GM12872 (cell line): ENCODE results near the gene NCAM2.
A peak's percentile ranks its signal among the peaks of the same experiment; 100 is the strongest.

ENCODE experiments used
- TF ChIP-seq, protein P1 (sequence below): IDR thresholded peaks from 3 replicates; pipeline ENCODE4 v1.5.1; 2011; ENCODE audit warnings: low read depth, mild to moderate bottlenecking, low read length, moderate library complexity; ENCODE audit not compliant: insufficient read depth

Gene NCAM2

DNA sequence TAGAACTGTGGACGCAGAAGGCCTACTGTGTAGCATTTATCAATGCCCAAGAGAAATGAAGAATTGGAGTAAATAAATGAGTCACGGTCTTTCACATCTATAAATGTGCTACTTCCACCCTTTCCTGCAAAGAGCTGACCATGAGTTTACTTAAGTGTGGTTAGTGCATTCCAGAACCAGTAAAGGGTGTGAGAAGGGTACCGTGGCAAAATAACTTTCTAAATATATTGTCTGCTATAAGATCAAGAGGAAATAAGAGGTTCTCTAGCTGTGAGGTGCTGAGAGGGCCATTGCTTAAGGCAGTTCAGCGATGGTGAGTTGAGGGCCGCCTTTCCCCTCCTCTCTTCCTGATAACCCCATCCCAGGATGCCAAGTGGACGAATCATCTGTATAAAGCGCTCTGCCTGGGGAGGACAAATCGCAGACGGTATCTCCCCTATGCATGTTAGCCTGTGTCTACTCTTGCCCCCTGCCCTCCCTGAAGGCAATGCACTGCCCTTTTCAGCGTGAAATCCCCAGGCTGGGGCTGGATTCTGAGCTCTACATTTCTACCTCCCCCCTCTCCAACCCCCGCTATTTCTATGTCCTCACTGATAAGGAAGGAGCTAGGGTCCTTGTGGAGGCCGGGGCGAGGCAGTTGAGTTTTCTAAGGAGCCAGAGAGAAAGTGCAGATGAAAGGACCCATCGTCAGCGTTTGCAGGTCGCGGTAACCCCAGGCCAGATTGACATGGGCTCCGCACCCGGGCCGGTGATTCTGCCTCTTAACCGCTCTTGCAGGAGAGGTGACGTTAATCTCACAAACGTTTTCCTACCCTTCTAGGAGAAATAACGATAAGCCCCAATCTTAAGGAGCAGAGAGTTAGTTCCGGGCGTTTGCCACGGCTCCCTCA lies 1.5 kb upstream of the NCAM2 start:
- TF ChIP-seq, protein P1, sequence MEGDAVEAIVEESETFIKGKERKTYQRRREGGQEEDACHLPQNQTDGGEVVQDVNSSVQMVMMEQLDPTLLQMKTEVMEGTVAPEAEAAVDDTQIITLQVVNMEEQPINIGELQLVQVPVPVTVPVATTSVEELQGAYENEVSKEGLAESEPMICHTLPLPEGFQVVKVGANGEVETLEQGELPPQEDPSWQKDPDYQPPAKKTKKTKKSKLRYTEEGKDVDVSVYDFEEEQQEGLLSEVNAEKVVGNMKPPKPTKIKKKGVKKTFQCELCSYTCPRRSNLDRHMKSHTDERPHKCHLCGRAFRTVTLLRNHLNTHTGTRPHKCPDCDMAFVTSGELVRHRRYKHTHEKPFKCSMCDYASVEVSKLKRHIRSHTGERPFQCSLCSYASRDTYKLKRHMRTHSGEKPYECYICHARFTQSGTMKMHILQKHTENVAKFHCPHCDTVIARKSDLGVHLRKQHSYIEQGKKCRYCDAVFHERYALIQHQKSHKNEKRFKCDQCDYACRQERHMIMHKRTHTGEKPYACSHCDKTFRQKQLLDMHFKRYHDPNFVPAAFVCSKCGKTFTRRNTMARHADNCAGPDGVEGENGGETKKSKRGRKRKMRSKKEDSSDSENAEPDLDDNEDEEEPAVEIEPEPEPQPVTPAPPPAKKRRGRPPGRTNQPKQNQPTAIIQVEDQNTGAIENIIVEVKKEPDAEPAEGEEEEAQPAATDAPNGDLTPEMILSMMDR: no peak

DNA sequence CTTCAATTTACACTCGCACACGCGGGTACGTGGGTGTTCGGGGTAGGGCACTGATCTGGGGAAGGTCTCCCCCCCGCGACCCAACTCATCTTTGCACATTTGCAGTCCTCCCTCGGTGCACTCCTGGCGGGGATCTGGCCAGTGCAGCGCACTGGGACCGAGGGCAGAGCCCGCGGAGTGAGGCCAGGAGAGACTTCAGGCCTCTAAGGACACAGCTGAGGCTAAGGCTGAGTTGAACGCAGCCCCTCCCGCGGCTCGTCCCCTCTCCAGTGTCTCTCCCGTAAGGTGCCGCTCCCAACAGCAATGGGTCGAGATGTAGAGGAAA lies 936 bp upstream of the NCAM2 start:
- TF ChIP-seq, protein P1: no peak

DNA sequence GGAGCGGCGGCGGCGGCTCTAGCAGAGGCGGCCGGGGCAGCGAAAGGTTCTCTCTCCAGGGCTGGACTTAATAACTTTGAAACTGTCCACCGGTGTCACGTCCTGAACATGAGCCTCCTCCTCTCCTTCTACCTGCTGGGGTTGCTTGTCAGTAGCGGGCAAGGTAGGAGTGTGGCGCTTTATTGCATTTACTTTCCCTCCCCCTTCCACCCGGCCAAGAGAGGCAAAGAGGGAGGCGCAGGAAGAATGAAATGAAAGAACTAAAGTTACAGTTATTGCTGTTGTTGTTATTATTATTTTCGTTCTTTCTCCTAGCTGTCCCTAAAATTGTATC lies 214 bp downstream of the NCAM2 start:
- TF ChIP-seq, protein P1: no peak

DNA sequence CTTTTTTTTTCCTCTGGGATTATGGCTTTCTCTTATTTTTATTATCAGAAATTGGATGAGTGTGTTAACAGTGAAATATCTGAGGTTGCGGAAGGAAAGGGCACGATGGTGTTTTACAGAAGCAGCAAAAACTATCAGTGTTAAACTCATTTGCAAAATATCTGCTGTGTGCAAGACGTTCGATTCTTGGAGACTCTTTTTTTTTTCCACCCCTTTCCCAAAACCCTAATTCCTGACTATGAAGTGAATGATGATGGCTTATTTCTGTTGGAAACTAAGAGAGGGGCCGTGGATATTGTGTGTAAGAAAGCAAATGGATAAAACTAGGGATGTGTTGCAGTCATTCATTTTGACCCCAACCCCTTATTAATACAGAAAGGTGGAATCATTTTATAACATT lies 677 bp downstream of the NCAM2 start:
- TF ChIP-seq, protein P1: no peak

DNA sequence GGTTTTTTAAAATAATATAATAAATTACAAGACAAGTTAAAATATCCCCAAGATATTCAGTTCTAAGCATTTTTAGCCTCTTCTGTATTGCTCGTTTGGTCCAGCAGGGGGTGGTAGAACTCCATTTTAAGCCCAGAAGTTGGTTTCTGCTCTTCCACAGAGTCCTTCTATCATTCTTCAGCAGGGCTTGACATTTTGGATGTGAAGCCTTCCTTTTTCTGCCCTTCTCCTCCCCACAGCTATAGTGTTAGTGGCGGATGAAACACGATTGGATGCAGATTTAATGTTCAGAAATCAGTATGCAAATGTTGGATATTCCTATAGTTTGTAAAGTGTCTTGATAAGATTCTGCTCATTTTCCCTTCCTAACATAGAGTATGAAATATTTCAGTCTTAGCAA lies 1.4 kb downstream of the NCAM2 start:
- TF ChIP-seq, protein P1: peak; percentile 26; the same call in 1 of the 3 replicates

DNA sequence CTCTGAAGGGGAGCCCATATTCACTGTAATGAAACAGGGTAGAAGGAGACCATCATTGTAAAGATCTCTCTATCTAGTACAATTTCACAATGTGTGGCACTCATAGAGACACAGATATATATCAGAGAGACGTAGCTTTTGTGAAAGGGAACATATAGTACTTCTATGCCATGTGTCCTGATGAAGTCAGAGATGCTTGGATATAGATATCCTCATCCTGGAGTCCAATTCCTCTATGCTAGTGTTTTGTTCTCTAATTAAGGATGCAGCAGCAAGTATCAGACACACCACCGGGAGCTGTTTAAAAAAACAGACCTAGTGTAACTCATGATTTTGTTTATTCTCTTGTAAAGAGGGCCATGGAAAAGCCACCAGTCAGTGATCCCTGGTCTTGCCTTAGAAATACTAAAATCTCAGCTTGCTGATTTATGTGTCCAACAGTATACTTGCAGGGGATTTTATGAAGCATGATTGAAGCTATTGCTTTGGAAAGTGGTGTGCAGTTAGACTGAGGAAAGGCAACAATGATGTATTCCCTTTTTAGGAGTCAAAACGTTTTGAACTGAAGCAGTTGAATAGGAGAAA lies 2.5 kb downstream of the NCAM2 start:
- TF ChIP-seq, protein P1: no peak

DNA sequence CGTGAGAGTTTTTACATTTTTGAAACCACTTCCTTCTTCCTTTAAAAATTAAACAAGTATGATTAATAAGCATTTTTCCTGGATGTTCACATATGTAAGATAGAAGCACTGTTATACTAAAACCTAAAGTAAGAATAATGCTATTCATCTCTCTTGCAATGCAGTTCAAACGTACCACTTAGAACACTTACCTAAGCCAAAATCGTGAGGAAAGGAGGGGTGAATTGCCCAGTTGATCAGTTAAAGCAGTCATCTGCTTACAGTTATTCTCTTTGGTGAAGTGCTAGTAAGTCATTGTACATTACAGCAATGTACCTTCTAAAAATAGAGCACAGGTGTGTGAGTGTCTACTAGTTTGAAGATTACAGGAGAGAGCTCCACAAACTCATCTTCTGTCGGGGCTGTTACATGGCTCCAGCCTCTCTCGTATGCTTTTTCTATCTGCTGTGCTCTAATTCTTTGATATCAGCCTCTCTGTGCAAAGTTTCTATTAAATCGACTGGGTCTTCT lies 3.4 kb downstream of the NCAM2 start:
- TF ChIP-seq, protein P1: no peak
